ENCODE data around the gene MTMR3. TPM values are rescaled to one million over a fixed set of nuclear protein-coding genes. Genes with fewer than 3 reads are reported as not detected.

Gene MTMR3
- total RNA-seq, 4 donors from 2014 or later: 36.6 to 42.1 (median 37.1) TPM

GRCh38 chr22:30008401-30008800 lies 125.4 kb downstream of the MTMR3 start:
- Histone ChIP-seq H3K9me3 (no peaks in the 10 kb centered on the region), H3K4me3 (no peak overlapping the region), H3K4me1 (peaks cover 11 to 15% of the 10 kb centered on the region in 2 donors), H3K27me3 (no peaks in the 10 kb centered on the region), H3K36me3 (peaks cover 2 to 48% of the 10 kb centered on the region in 2 donors), H3K27ac (no peak overlapping the region)
- TF ChIP-seq POLR2A (IDR thresholded peaks at IDR 0.05): no peak
- TF ChIP-seq, protein P1, sequence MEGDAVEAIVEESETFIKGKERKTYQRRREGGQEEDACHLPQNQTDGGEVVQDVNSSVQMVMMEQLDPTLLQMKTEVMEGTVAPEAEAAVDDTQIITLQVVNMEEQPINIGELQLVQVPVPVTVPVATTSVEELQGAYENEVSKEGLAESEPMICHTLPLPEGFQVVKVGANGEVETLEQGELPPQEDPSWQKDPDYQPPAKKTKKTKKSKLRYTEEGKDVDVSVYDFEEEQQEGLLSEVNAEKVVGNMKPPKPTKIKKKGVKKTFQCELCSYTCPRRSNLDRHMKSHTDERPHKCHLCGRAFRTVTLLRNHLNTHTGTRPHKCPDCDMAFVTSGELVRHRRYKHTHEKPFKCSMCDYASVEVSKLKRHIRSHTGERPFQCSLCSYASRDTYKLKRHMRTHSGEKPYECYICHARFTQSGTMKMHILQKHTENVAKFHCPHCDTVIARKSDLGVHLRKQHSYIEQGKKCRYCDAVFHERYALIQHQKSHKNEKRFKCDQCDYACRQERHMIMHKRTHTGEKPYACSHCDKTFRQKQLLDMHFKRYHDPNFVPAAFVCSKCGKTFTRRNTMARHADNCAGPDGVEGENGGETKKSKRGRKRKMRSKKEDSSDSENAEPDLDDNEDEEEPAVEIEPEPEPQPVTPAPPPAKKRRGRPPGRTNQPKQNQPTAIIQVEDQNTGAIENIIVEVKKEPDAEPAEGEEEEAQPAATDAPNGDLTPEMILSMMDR (IDR thresholded peaks at IDR 0.05 in 4 of 5, conservative IDR thresholded peaks at IDR 0.05 in 1 of 5): no peak
- no peak for ATAC-seq
- no peak for DNase-seq
- in situ Hi-C loops (cut with MboI; ENCODE audit: low sequenced_read_pairs in 4 of 4): loop anchor here (10.0 to 25.0 kb wide), 4 partner anchors 144 to 371 kb away; partner anchors contain the start of genes UQCR10 (in 1 of the 4) and ZMAT5 (in 1 of the 4)
- intact Hi-C loops (cut with DNase I; ENCODE audit: low total_unique reads): loop anchor here (5.0 kb wide), 1 partner anchor 381 kb away; no protein-coding TSS in a partner anchor

GRCh38 chr22:30009478-30009877 lies 126.5 kb downstream of the MTMR3 start:
- no peaks in the 10 kb centered on the region for H3K9me3 ChIP-seq
- peaks cover 2 to 56% of the 10 kb centered on the region in 2 donors for H3K36me3 ChIP-seq
- ATAC-seq (no peak), DNase-seq (no peak)
- H3K27me3 ChIP-seq: no peaks in the 10 kb centered on the region
- H3K4me1 ChIP-seq: peaks cover 7 to 11% of the 10 kb centered on the region in 2 donors
- no peak overlapping the region for H3K4me3 ChIP-seq
- H3K27ac ChIP-seq: no peak overlapping the region
- intact Hi-C loops (cut with DNase I; ENCODE audit: low total_unique reads) (loop anchor here (5.0 kb wide), 1 partner anchor 382 kb away; no protein-coding TSS in a partner anchor), in situ Hi-C loops (cut with MboI; ENCODE audit: low sequenced_read_pairs in 4 of 4) (loop anchor here (10.0 to 25.0 kb wide), 4 partner anchors 145 to 372 kb away; partner anchors contain the start of genes UQCR10 (in 1 of the 4) and ZMAT5 (in 1 of the 4))
- no peak for TF ChIP-seq POLR2A (IDR thresholded peaks at IDR 0.05)
- TF ChIP-seq, protein P1 (IDR thresholded peaks at IDR 0.05 in 4 of 5, conservative IDR thresholded peaks at IDR 0.05 in 1 of 5): no peak

- Histone ChIP-seq H3K27me3 (no peaks in the 10 kb centered on the region), H3K9me3 (no peaks in the 10 kb centered on the region), H3K36me3 (peaks cover 2 to 71% of the 10 kb centered on the region in 2 donors), H3K4me1 (no peaks in the 10 kb centered on the region), H3K4me3 (no peak overlapping the region), H3K27ac (no peak overlapping the region)
- TF ChIP-seq, protein P1 (IDR thresholded peaks at IDR 0.05 in 4 of 5, conservative IDR thresholded peaks at IDR 0.05 in 1 of 5): no peak
- no peak for TF ChIP-seq POLR2A (IDR thresholded peaks at IDR 0.05)
- in situ Hi-C loops (cut with MboI; ENCODE audit: low sequenced_read_pairs in 4 of 4): loop anchor here in 3 of 4 donors (25.0 kb wide), 2 partner anchors 324 to 374 kb away; no protein-coding TSS in a partner anchor
- no peak for DNase-seq
- no peak for ATAC-seq
- intact Hi-C loops (cut with DNase I; ENCODE audit: low total_unique reads): no loop called here
These were observed 127.9 kb downstream of the MTMR3 start for GRCh38 chr22:30010789-30011405.

GRCh38 chr22:30013201-30013600 lies 130.2 kb downstream of the MTMR3 start:
- no peak overlapping the region for H3K27ac ChIP-seq
- peaks cover 5 to 80% of the 10 kb centered on the region in 2 donors for H3K36me3 ChIP-seq
- DNase-seq (no peak), ATAC-seq (no peak)
- no peaks in the 10 kb centered on the region for H3K9me3 ChIP-seq
- no peaks in the 10 kb centered on the region for H3K27me3 ChIP-seq
- no peaks in the 10 kb centered on the region for H3K4me1 ChIP-seq
- in situ Hi-C loops (cut with MboI; ENCODE audit: low sequenced_read_pairs in 4 of 4): loop anchor here in 3 of 4 donors (25.0 kb wide), 2 partner anchors 326 to 376 kb away; no protein-coding TSS in a partner anchor
- no peak for TF ChIP-seq POLR2A (IDR thresholded peaks at IDR 0.05)
- TF ChIP-seq, protein P1 (IDR thresholded peaks at IDR 0.05 in 4 of 5, conservative IDR thresholded peaks at IDR 0.05 in 1 of 5): no peak
- intact Hi-C loops (cut with DNase I; ENCODE audit: low total_unique reads): no loop called here
- H3K4me3 ChIP-seq: no peak overlapping the region

All from gastrocnemius medialis (tissue), 4 donors.